Thoracic aorta (tissue), 2 donors: Measurements from ENCODE around the gene SGMS1. TPM values are rescaled to one million over a fixed set of nuclear protein-coding genes. Genes with fewer than 3 reads are reported as not detected.

Source experiments
- ATAC-seq: fragments of 150-250 bp; one replicate; pipeline ENCODE4 v1.8.0; 2017; ENCODE audit warnings: low read depth; ENCODE audit not compliant: insufficient number of reproducible peaks, low FRiP score
- DNase-seq: peaks from one replicate; pipeline ENCODE4 v3.0.0-alpha.2; 2020; ENCODE audit warnings: low spot score
- H3K27ac ChIP-seq, 2 donors: fragments of 200-600 bp; sonication (generic); 1 replicate in 1 of 2; 2 replicates in 1 of 2; pipeline ENCODE4 v1.5.1; 2016; ENCODE audit warnings: mild to moderate bottlenecking in 2 of 2, moderate library complexity in 2 of 2
- H3K27me3 ChIP-seq: fragments of 200-600 bp; sonication (generic); replicated peaks from 2 replicates; pipeline ENCODE4 v1.6.0; 2016; ENCODE audit warnings: mild to moderate bottlenecking; ENCODE audit not compliant: insufficient read depth
- H3K36me3 ChIP-seq: fragments of 200-600 bp; sonication (generic); one replicate; pipeline ENCODE4 v1.5.1; 2016
- H3K4me1 ChIP-seq, 2 donors: fragments of 200-600 bp; sonication (generic); 1 replicate in 1 of 2; 2 replicates in 1 of 2; pipeline versions ENCODE4 v1.5.1 to v1.6.0; 2016; ENCODE audit warnings: low read depth in 2 of 2, mild to moderate bottlenecking in 1 of 2; ENCODE audit not compliant: control insufficient read depth in 1 of 2
- H3K4me3 ChIP-seq: fragments of 200-600 bp; sonication (generic); 2 replicates; pipeline ENCODE4 v1.5.1; 2016; ENCODE audit warnings: mild to moderate bottlenecking
- H3K9me3 ChIP-seq: fragments of 200-600 bp; sonication (generic); 2 replicates; pipeline ENCODE4 v1.5.1; 2016
- CTCF ChIP-seq: fragments of 200-600 bp; sonication (generic); IDR thresholded peaks from one replicate; pipeline ENCODE4 v1.5.1; 2019; ENCODE audit warnings: antibody characterized with exemption
- total RNA-seq, 2 donors: library from RNA; depleted of rRNA; stranded (reverse); fragments of >200 nt; gene quantifications; one replicate each; pipeline versions ENCODE4 v1.1.0 to v1.2.3, GENCODE V29; 2016

The SGMS1 gene
- total RNA-seq, 2 donors from 2014 or later = 60.5 to 92.3 TPM

- H3K4me1 ChIP-seq = peaks cover 59 to 79% of the 10 kb centered on the region in 2 donors
- no peaks in the 10 kb centered on the region for H3K36me3 ChIP-seq
- H3K27ac ChIP-seq = no peak overlapping the region
- no peak for DNase-seq
- ATAC-seq = no peak
- no peaks in the 10 kb centered on the region for H3K27me3 ChIP-seq
- H3K4me3 ChIP-seq = no peak overlapping the region
- no peak for TF ChIP-seq CTCF
- no peaks in the 10 kb centered on the region for H3K9me3 ChIP-seq
Observed at GRCh38 chr10:50557130-50557682, 66.5 kb downstream of the SGMS1 start.

- no peak overlapping the region for H3K4me3 ChIP-seq
- H3K36me3 ChIP-seq = no peaks in the 10 kb centered on the region
- ATAC-seq (no peak), DNase-seq (no peak)
- H3K4me1 ChIP-seq = peaks cover 65 to 81% of the 10 kb centered on the region in 2 donors
- H3K27ac ChIP-seq = peak overlapping the region; percentile 20 to 79
- no peaks in the 10 kb centered on the region for H3K27me3 ChIP-seq
- TF ChIP-seq CTCF = no peak
- no peaks in the 10 kb centered on the region for H3K9me3 ChIP-seq
Observed at GRCh38 chr10:50556237-50557120, 67.3 kb downstream of the SGMS1 start.

- H3K27ac ChIP-seq = peak overlapping the region; percentile 20 to 79
- peaks cover 59 to 72% of the 10 kb centered on the region in 2 donors for H3K4me1 ChIP-seq
- no peaks in the 10 kb centered on the region for H3K9me3 ChIP-seq
- no peak for DNase-seq
- no peaks in the 10 kb centered on the region for H3K27me3 ChIP-seq
- H3K4me3 ChIP-seq = no peak overlapping the region
- H3K36me3 ChIP-seq = no peaks in the 10 kb centered on the region
- no peak for TF ChIP-seq CTCF
- ATAC-seq = no peak
Observed at GRCh38 chr10:50554995-50555568, 68.7 kb downstream of the SGMS1 start.

DNA sequence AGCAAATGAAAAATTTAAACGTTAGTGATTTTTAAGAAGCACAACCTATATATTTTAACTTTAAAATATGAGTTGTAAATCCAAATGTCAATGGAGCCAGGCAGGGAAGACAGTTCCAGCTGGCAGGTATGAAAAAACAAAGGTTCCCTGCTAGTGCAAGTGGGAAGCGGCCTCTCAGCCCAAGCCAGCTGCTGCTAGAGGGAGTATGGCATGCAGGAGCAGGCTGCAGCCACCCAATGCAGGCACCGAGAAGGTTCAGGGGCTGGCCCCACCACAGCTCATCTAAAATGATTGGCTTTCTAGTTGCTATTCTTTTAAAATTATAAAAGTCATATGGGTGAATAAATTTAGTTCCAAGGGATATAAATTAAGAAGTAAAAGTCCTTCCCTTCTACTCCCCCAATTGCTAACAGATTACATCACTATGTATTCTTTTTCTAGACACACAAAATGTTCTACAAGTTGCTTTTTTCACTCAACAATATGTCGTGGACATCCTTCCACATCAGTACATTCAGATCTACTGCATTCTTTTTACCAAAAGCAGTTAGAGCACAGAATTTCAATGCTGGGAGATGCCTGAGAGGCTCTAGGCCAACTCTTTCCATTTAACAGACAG lies 69.3 kb downstream of the SGMS1 start:
- TF ChIP-seq CTCF = no peak
- Histone ChIP-seq H3K27me3 (no peaks in the 10 kb centered on the region), H3K27ac (peak overlapping the region; percentile 20 to 79), H3K9me3 (no peaks in the 10 kb centered on the region), H3K4me1 (peaks cover 59 to 72% of the 10 kb centered on the region in 2 donors), H3K36me3 (no peaks in the 10 kb centered on the region), H3K4me3 (no peak overlapping the region)
- DNase-seq = no peak
- ATAC-seq = no peak
